GM23248 (cell line): ENCODE data around the gene DNAJC3. TPM values are rescaled to one million over a fixed set of nuclear protein-coding genes. Genes with fewer than 3 reads are reported as not detected.
"Not testable (repeated sequence)": the region's sequence is repeated elsewhere in the genome, so short reads cannot be mapped to it uniquely, and the experiment has no call there.

ENCODE experiments used
- DNase-seq: peaks from one replicate; pipeline ENCODE4 v3.0.0-alpha.2; 2015
- H2AFZ ChIP-seq: fragments of 200-600 bp; sonication (generic); 2 replicates; pipeline ENCODE4 v1.6.1; 2016; ENCODE audit warnings: antibody characterized with exemption
- H3F3A ChIP-seq: fragments of 200-600 bp; sonication (generic); 2 replicates; pipeline ENCODE4 v1.6.1; 2016; ENCODE audit warnings: mild to moderate bottlenecking, antibody characterized with exemption, mixed run types; ENCODE audit not compliant: insufficient read depth
- H3K27ac ChIP-seq: fragments of 200-600 bp; sonication (generic); 2 replicates; pipeline ENCODE4 v1.5.1; 2016; ENCODE audit warnings: mild to moderate bottlenecking
- H3K27me3 ChIP-seq: fragments of 200-600 bp; sonication (generic); replicated peaks from 2 replicates; pipeline ENCODE4 v1.6.1; 2016; ENCODE audit warnings: mild to moderate bottlenecking; ENCODE audit not compliant: insufficient read depth
- H3K36me3 ChIP-seq: fragments of 200-600 bp; sonication (generic); 2 replicates; pipeline ENCODE4 v1.6.1; 2016; ENCODE audit warnings: low read depth, mild to moderate bottlenecking
- H3K4me1 ChIP-seq: fragments of 200-600 bp; sonication (generic); 2 replicates; pipeline ENCODE4 v1.6.1; 2016; ENCODE audit warnings: mild to moderate bottlenecking; ENCODE audit not compliant: insufficient read depth
- H3K4me2 ChIP-seq: fragments of 200-600 bp; sonication (generic); one replicate; pipeline ENCODE4 v1.6.1; 2016; ENCODE audit warnings: mild to moderate bottlenecking; ENCODE audit not compliant: unreplicated experiment
- H3K4me3 ChIP-seq: fragments of 200-600 bp; sonication (generic); 2 replicates; pipeline ENCODE4 v1.5.1; 2016; ENCODE audit warnings: mild to moderate bottlenecking
- H3K79me2 ChIP-seq: fragments of 200-600 bp; sonication (generic); 2 replicates; pipeline ENCODE4 v1.6.1; 2016; ENCODE audit warnings: mild to moderate bottlenecking; ENCODE audit not compliant: insufficient read depth
- H3K9ac ChIP-seq: fragments of 200-600 bp; sonication (generic); 2 replicates; pipeline ENCODE4 v1.6.1; 2016; ENCODE audit warnings: mild to moderate bottlenecking
- H3K9me2 ChIP-seq: fragments of 200-600 bp; sonication (generic); 2 replicates; pipeline ENCODE4 v1.6.1; 2016; ENCODE audit warnings: mixed run types, mild to moderate bottlenecking, moderate library complexity; ENCODE audit not compliant: insufficient read depth
- H3K9me3 ChIP-seq: fragments of 200-600 bp; sonication (generic); one replicate; pipeline ENCODE4 v1.6.1; 2017; ENCODE audit warnings: low read depth
- H4K20me1 ChIP-seq: fragments of 200-600 bp; sonication (generic); 2 replicates; pipeline ENCODE4 v1.6.0; 2016; ENCODE audit not compliant: insufficient read depth
- EZH2 ChIP-seq: fragments of 200-600 bp; sonication (generic); IDR thresholded peaks from 2 replicates; pipeline ENCODE4 v1.6.1; 2018; ENCODE audit warnings: antibody characterized with exemption, mild to moderate bottlenecking; ENCODE audit not compliant: insufficient read depth, poor library complexity, severe bottlenecking
- EZH2phosphoT487 ChIP-seq: fragments of 200-600 bp; sonication (generic); IDR thresholded peaks from 2 replicates; pipeline ENCODE4 v1.6.1; 2018; ENCODE audit warnings: antibody characterized with exemption, moderate library complexity, mild to moderate bottlenecking, low read depth; ENCODE audit not compliant: insufficient read depth
- WGBS, 2 experiments: methylation state at CpG; one replicate each; pipeline ENCODE4 v1.1.6; 2015 to 2017; ENCODE audit warnings: low lambda C conversion rate in 2 of 2, low coverage in 1 of 2; ENCODE audit errors: missing lambda C conversion rate in 2 of 2; 5-methylcytosine and 5-hydroxymethylcytosine counted together
- in situ Hi-C: fragments of 300-500 bp; cut with MboI; formaldehyde crosslinking; loops from 2 replicates; pipeline ENCODE4 v1.15.0; 2020
- polyA plus RNA-seq: library from polyadenylated mRNA; unstranded; fragments of >200 nt; fragmentation: Nextera tagmentation; extraction: Ambion mirVana; gene quantifications from 2 replicates; pipeline ENCODE4 v1.2.1, GENCODE V29; 2016
- total RNA-seq: library from RNA; depleted of rRNA; stranded (reverse); fragments of >200 nt; shearing (Covaris generic); gene quantifications from 2 replicates; pipeline ENCODE4 v1.2.3, GENCODE V29; 2014

Gene DNAJC3
- total and polyA plus RNA-seq, 2 experiments from 2014 or later = 39.5 to 42.4 TPM

- TF ChIP-seq EZH2phosphoT487 (no peak), EZH2 (no peak)
- Histone ChIP-seq H3K4me2 (no peak overlapping the region), H3K27me3 (no peaks in the 10 kb centered on the region), H3K79me2 (peaks cover 46% of the 10 kb centered on the region), H2AFZ (no peak overlapping the region), H3K4me1 (no peaks in the 10 kb centered on the region), H3K9ac (no peak overlapping the region), H3K4me3 (no peak overlapping the region), H3K9me3 (no peaks in the 10 kb centered on the region), H3K9me2 (no peaks in the 10 kb centered on the region), H4K20me1 (no peaks in the 10 kb centered on the region), H3F3A (no peaks in the 10 kb centered on the region), H3K36me3 (no peaks in the 10 kb centered on the region), H3K27ac (no peak overlapping the region)
- no peak for DNase-seq
- 93 to 95% methylated on average over 4 of the region's 4 CpGs for WGBS, 2 experiments
- in situ Hi-C loops = no loop called here
Measured at GRCh38 chr13:95754069-95754468, 77.1 kb downstream of the DNAJC3 start.

DNA sequence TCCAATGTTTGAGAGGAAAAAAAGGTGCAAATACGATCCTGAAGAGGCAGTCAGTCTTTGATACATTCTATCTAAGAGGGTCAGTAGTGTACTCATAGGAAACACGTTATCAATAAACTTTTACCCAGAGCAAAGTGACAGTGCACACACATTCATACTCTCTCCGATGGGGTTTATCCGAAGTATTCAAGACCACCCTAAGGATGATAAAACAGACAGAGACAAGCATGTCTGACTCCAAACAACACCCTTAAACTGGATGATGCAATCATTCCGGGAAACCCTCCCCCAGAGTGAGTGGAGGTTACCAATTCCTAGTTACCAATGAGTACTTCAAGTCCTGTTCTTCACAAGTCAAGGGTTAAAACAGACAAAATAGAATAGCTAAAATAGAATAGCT lies 79.1 kb downstream of the DNAJC3 start:
- no peak for TF ChIP-seq EZH2phosphoT487
- DNase-seq = no peak
- WGBS, 2 experiments = 96 to 97% methylated on average over 5 of the region's 5 CpGs

DNA sequence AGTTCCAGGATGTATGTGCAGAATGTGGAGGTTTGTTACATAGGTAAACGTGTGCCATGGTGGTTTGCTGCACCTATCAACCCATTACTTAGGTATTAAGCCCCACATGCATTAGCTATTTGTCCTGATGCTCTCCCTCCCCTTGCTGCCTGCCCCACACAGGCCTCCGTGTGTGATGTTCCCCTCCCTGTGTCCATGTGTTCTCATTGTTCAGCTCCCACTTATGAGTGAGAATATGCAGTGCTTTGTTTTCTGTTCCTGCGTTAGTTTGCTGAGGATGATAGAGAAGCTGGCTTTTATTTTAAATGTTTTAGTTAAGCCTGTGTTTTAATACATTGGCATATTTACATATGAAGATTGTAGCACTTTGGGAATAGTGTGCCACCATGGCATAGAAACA lies 85.7 kb downstream of the DNAJC3 start:
- H3K9me3 ChIP-seq, H3K4me1 ChIP-seq, H3K9me2 ChIP-seq, H3K4me3 ChIP-seq, H3K9ac ChIP-seq, DNase-seq, H3K36me3 ChIP-seq, H2AFZ ChIP-seq, in situ Hi-C loops, H4K20me1 ChIP-seq, H3K27ac ChIP-seq, H3K27me3 ChIP-seq, H3K4me2 ChIP-seq, H3F3A ChIP-seq, H3K79me2 ChIP-seq: not testable (repeated sequence)
- 51 to 63% methylated on average over 3 of the region's 3 CpGs for WGBS, 2 experiments

More for the DNA sequence above, 79.1 kb downstream of the DNAJC3 start:
- Histone ChIP-seq H3K9ac (no peak overlapping the region), H2AFZ (no peak overlapping the region), H3K4me2 (no peak overlapping the region), H3K9me2 (no peaks in the 10 kb centered on the region), H3K36me3 (no peaks in the 10 kb centered on the region), H3K9me3 (no peaks in the 10 kb centered on the region), H3K27me3 (no peaks in the 10 kb centered on the region), H3K27ac (no peak overlapping the region), H3K4me1 (no peaks in the 10 kb centered on the region), H3F3A (no peaks in the 10 kb centered on the region), H4K20me1 (no peaks in the 10 kb centered on the region), H3K4me3 (no peak overlapping the region), H3K79me2 (peaks cover 37% of the 10 kb centered on the region)
- in situ Hi-C loops = no loop called here

DNA sequence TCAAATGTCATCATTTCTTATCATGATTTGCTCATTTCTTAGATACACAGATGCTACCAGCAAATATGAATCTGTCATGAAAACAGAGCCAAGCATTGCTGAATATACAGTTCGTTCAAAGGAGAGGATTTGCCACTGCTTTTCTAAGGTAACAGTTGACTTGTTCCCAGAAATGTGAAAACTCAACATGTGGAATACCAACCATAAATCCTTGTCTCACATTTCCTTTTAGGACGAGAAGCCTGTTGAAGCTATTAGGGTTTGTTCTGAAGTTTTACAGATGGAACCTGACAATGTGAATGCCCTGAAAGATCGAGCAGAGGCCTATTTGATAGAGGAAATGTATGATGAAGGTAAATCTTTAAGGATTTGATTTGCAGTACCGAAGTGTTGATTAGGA lies 86.7 kb downstream of the DNAJC3 start:
- Histone ChIP-seq H3K27ac (no peak overlapping the region), H3K4me2 (no peak overlapping the region), H3K27me3 (no peaks in the 10 kb centered on the region), H3K9me2 (no peaks in the 10 kb centered on the region), H3K9ac (no peak overlapping the region), H4K20me1 (no peaks in the 10 kb centered on the region), H3K79me2 (peaks cover 2% of the 10 kb centered on the region; the same call in 1 of the 2 replicates), H3K9me3 (no peaks in the 10 kb centered on the region), H3K4me3 (no peak overlapping the region), H3K36me3 (peaks cover 3% of the 10 kb centered on the region; the same call in 1 of the 2 replicates), H3F3A (no peaks in the 10 kb centered on the region), H3K4me1 (no peaks in the 10 kb centered on the region), H2AFZ (no peak overlapping the region)
- no peak for DNase-seq
- in situ Hi-C loops = no loop called here
- TF ChIP-seq EZH2phosphoT487 (no peak), EZH2 (no peak)
- 80 to 81% methylated on average over 4 of the region's 4 CpGs for WGBS, 2 experiments

- 93 to 96% methylated on average over 4 of the region's 4 CpGs for WGBS, 2 experiments
- H3K9me2 ChIP-seq = no peaks in the 10 kb centered on the region; the same call in 1 of the 2 replicates
- H3K9me3 ChIP-seq = no peaks in the 10 kb centered on the region
- no peak for DNase-seq
- H3K4me3 ChIP-seq = no peak overlapping the region
- H3K4me2 ChIP-seq = no peak overlapping the region
- no peaks in the 10 kb centered on the region for H3K79me2 ChIP-seq
- no peak overlapping the region for H2AFZ ChIP-seq
- H3K4me1 ChIP-seq = 0 out of 2 replicates have a peak, but pooled peaks cover 7% of the 10 kb centered on the region
- no peaks in the 10 kb centered on the region for H4K20me1 ChIP-seq
- no peaks in the 10 kb centered on the region for H3K36me3 ChIP-seq
- H3K27ac ChIP-seq = no peak overlapping the region
- H3F3A ChIP-seq = peaks cover 12% of the 10 kb centered on the region
- H3K27me3 ChIP-seq = no peaks in the 10 kb centered on the region
- TF ChIP-seq EZH2phosphoT487 (no peak), EZH2 (no peak)
- no peak overlapping the region for H3K9ac ChIP-seq
- in situ Hi-C loops = no loop called here
Measured at GRCh38 chr13:95771905-95772304, 95.0 kb downstream of the DNAJC3 start.
